Keratinocyte (primary cell): ENCODE data around the gene PTPRD.

Experiments used
- CTCF ChIP-seq, 3 experiments: IDR thresholded peaks in 1 of 3; conservative IDR thresholded peaks in 1 of 3; optimal IDR thresholded peaks in 1 of 3; 2 replicates in 2 of 3; 3 replicates in 1 of 3; pipeline versions ENCODE3 to v1.5.1; 2011; ENCODE audit warnings: low read length in 3 of 3, mild to moderate bottlenecking in 3 of 3, moderate library complexity in 2 of 3, control low read depth in 1 of 3, inconsistent platforms in 1 of 3; ENCODE audit not compliant: insufficient read depth in 2 of 3; ENCODE audit errors: extremely low read depth in 1 of 3
- EZH2 ChIP-seq: IDR thresholded peaks from one replicate; pipeline ENCODE4 v1.6.1; 2012; ENCODE audit warnings: inconsistent platforms, mild to moderate bottlenecking, low read length, moderate library complexity

DNA sequence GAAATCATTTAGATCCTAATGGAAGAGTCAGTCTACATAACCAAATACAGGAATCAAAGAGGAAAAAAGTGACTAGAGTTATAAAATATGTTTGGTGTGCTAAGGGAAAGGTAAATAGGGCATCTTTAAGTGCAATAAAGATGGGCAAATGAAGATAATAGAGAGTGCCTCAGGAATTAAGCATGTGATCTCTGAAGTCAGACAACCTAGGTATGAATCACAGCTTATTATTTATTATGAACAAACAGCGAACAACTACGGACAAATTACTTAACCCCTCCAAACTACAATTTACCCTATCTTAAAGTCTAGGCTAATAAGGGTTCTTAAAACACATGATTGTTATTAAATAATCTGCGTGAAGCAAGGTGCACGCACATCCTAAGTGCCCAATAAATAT lies 1903.1 kb downstream of the PTPRD start:
- TF ChIP-seq CTCF (optimal IDR thresholded peaks at IDR 0.05 in 1 of 3, IDR thresholded peaks at IDR 0.05 in 1 of 3, conservative IDR thresholded peaks at IDR 0.05 in 1 of 3; ENCODE audit: extremely low read depth in 1 of 3, insufficient read depth in 2 of 3, low read length in 3 of 3) (no peak), EZH2 (no peak)
